ENCODE data around the gene ZNF500. TPM values are rescaled to one million over a fixed set of nuclear protein-coding genes. Genes with fewer than 3 reads are reported as not detected.

Gene ZNF500
- total RNA-seq, 3 donors from 2014 or later (not counting 1 experiment from before 2014, with no cell fraction given) = 11.4 to 20.3 (median 13.0) TPM

GRCh38 chr16:4797805-4798252, 30.9 kb upstream of the ZNF500 start:
- H3K4me1 ChIP-seq (ENCODE audit: control insufficient read depth, insufficient read depth, low read length) = peaks cover 21% of the 10 kb centered on the region
- DNase-seq (no peak), ATAC-seq (no peak)
- H3K9me3 Mint-ChIP-seq = no peaks in the 10 kb centered on the region
- H3K36me3 ChIP-seq (ENCODE audit: control insufficient read depth, insufficient read depth, low read length) = no peaks in the 10 kb centered on the region
- WGBS (ENCODE audit: insufficient coverage) = 96% methylated on average over 22 of the region's 22 CpGs
- no peak overlapping the region for H3K27ac Mint-ChIP-seq
- H3K27me3 Mint-ChIP-seq (ENCODE audit: low read depth in 2 of 2) = no peaks in the 10 kb centered on the region
- no peak overlapping the region for H3K4me3 ChIP-seq (ENCODE audit: low read length)
- H3K4me3 Mint-ChIP-seq = no peak overlapping the region
- intact Hi-C loops (cut with micrococcal nuclease) = no loop called here
- TF ChIP-seq CTCF (IDR thresholded peaks at IDR 0.05) = no peak
- no peaks in the 10 kb centered on the region for H3K9me3 ChIP-seq (ENCODE audit: control insufficient read depth, insufficient read depth, low read length)
- H3K4me1 Mint-ChIP-seq = peaks cover 0 to 6% of the 10 kb centered on the region in 2 donors
- H3K36me3 Mint-ChIP-seq = no peaks in the 10 kb centered on the region
- no peaks in the 10 kb centered on the region for H3K27me3 ChIP-seq (ENCODE audit: control insufficient read depth, insufficient read depth, low read length)
- H3K27ac ChIP-seq (ENCODE audit: low read length) = no peak overlapping the region

GRCh38 chr16:4796982-4797804, 30.2 kb upstream of the ZNF500 start:
- TF ChIP-seq CTCF (IDR thresholded peaks at IDR 0.05) = no peak
- no peak overlapping the region for H3K4me3 ChIP-seq (ENCODE audit: low read length)
- H3K27me3 Mint-ChIP-seq (ENCODE audit: low read depth in 2 of 2) = no peaks in the 10 kb centered on the region

DNA sequence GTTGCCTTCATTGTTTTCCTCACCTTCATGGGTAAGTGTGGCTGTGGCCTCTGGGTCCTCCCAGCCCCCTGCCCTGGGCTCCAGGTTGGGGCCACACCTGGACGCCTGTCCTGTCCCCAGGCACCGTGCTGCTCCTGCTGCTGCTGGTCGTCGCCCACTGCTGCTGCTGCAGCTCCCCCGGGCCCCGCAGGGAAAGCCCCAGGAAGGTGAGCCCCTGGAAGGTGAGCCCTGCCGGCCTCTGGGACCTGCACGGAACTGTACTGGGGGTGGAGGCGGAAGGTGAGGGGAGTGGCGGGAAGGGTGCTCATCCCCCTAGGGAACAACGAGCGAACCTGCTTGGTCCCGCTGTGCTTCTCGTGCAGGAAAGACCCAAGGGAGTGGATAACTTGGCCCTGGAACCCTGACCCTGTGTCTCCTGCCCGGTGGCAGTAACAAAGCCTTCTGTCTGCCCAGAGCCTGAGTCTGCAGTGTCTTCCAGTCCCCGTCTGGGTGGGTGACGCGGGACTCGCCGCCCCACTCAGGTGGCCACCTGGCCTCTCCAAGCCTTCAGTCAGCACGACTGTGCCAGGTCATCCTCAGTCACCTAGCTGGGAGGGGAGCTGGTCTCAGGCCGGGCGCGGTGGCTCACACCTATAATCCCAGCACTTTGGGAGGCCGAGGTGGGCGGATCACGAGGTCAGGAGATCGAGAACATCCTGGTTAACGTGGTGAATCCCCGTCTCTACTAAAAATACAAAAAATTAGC, 29.0 kb upstream of the ZNF500 start:
- no peaks in the 10 kb centered on the region for H3K36me3 Mint-ChIP-seq
- Histone ChIP-seq H3K4me1 (ENCODE audit: control insufficient read depth, insufficient read depth, low read length) (peaks cover 10% of the 10 kb centered on the region), H3K4me3 (ENCODE audit: low read length) (no peak overlapping the region), H3K9me3 (ENCODE audit: control insufficient read depth, insufficient read depth, low read length) (no peaks in the 10 kb centered on the region), H3K36me3 (ENCODE audit: control insufficient read depth, insufficient read depth, low read length) (no peaks in the 10 kb centered on the region), H3K27ac (ENCODE audit: low read length) (no peak overlapping the region), H3K27me3 (ENCODE audit: control insufficient read depth, insufficient read depth, low read length) (no peaks in the 10 kb centered on the region)
- ATAC-seq = no peak
- WGBS (ENCODE audit: insufficient coverage) = 90% methylated on average over 30 of the region's 30 CpGs
- no peak overlapping the region for H3K4me3 Mint-ChIP-seq
- peaks cover 0 to 5% of the 10 kb centered on the region in 2 donors for H3K4me1 Mint-ChIP-seq
- H3K27ac Mint-ChIP-seq = no peak overlapping the region
- H3K9me3 Mint-ChIP-seq = no peaks in the 10 kb centered on the region
- DNase-seq = no peak
- intact Hi-C loops (cut with micrococcal nuclease) = no loop called here
- peaks cover 0 to 3% of the 10 kb centered on the region in 2 donors for H3K27me3 Mint-ChIP-seq (ENCODE audit: low read depth in 2 of 2)
- TF ChIP-seq CTCF (IDR thresholded peaks at IDR 0.05) = no peak

More at GRCh38 chr16:4796982-4797804, 30.2 kb upstream of the ZNF500 start:
- DNase-seq (no peak), ATAC-seq (no peak)
- Mint-ChIP-seq H3K36me3 (no peaks in the 10 kb centered on the region), H3K4me1 (peaks cover 0 to 5% of the 10 kb centered on the region in 2 donors), H3K4me3 (no peak overlapping the region), H3K27ac (no peak overlapping the region), H3K9me3 (no peaks in the 10 kb centered on the region)
- Histone ChIP-seq H3K27me3 (ENCODE audit: control insufficient read depth, insufficient read depth, low read length) (no peaks in the 10 kb centered on the region), H3K36me3 (ENCODE audit: control insufficient read depth, insufficient read depth, low read length) (no peaks in the 10 kb centered on the region), H3K27ac (ENCODE audit: low read length) (no peak overlapping the region), H3K9me3 (ENCODE audit: control insufficient read depth, insufficient read depth, low read length) (no peaks in the 10 kb centered on the region), H3K4me1 (ENCODE audit: control insufficient read depth, insufficient read depth, low read length) (peaks cover 21% of the 10 kb centered on the region)
- intact Hi-C loops (cut with micrococcal nuclease) = no loop called here
- WGBS (ENCODE audit: insufficient coverage) = 85% methylated on average over 19 of the region's 21 CpGs

Data from natural killer cell (primary cell).